Suprapubic skin (tissue), 4 donors: ENCODE measurements around the gene MAGI3. TPM values are rescaled to one million over a fixed set of nuclear protein-coding genes. Genes with fewer than 3 reads are reported as not detected.

Experiments used
- DNase-seq, 2 donors: peaks; one replicate each; pipeline ENCODE4 v3.0.0-alpha.2; 2019; ENCODE audit warnings: low spot score in 2 of 2
- H3K27ac ChIP-seq: fragments of 200-600 bp; sonication (generic); one replicate; pipeline ENCODE4 v1.5.1; 2019
- H3K27me3 ChIP-seq: fragments of 200-600 bp; sonication (generic); one replicate; pipeline ENCODE4 v1.5.1; 2019
- H3K36me3 ChIP-seq: fragments of 200-600 bp; sonication (generic); one replicate; pipeline ENCODE4 v1.5.1; 2019
- H3K4me1 ChIP-seq: fragments of 200-600 bp; sonication (generic); one replicate; pipeline ENCODE4 v1.5.1; 2019
- H3K4me3 ChIP-seq: fragments of 200-600 bp; sonication (generic); one replicate; pipeline ENCODE4 v1.5.1; 2019; ENCODE audit warnings: mild to moderate bottlenecking
- H3K9me3 ChIP-seq: fragments of 200-600 bp; sonication (generic); one replicate; pipeline ENCODE4 v1.5.1; 2019
- CTCF ChIP-seq, 2 donors: fragments of 200-600 bp in 1 of 2; fragments of 450-650 bp in 1 of 2; sonication (generic) in 1 of 2; IDR thresholded peaks; one replicate each; pipeline ENCODE4 v1.5.1; 2016 to 2019; ENCODE audit warnings: antibody characterized with exemption in 2 of 2, mild to moderate bottlenecking in 1 of 2, moderate library complexity in 1 of 2
- EP300 ChIP-seq: sonication (generic); formaldehyde crosslinking; IDR thresholded peaks from one replicate; pipeline ENCODE4 v1.6.1; 2017; ENCODE audit warnings: antibody characterized with exemption
- POLR2A ChIP-seq, 2 donors: fragments of 450-650 bp; IDR thresholded peaks; one replicate each; pipeline ENCODE4 v1.6.1; 2017; ENCODE audit warnings: antibody characterized with exemption in 2 of 2, mild to moderate bottlenecking in 2 of 2, moderate library complexity in 2 of 2
- POLR2AphosphoS5 ChIP-seq, 3 donors: sonication (generic); formaldehyde crosslinking; IDR thresholded peaks; one replicate each; pipeline ENCODE4 v1.6.1; 2017; ENCODE audit warnings: antibody characterized with exemption in 3 of 3
- WGBS: methylation state at CpG from one replicate; pipeline ENCODE4 v1.1.5; 2018; 5-methylcytosine and 5-hydroxymethylcytosine counted together
- total RNA-seq, 4 donors: library from RNA; depleted of rRNA; stranded (reverse); fragments of >200 nt; gene quantifications; one replicate each; pipeline ENCODE4 v1.1.0, GENCODE V29; 2016

Gene MAGI3
- total RNA-seq, 4 donors from 2014 or later, result 8.3 to 18.8 (median 10.7) TPM

- Histone ChIP-seq H3K27me3 (no peaks in the 10 kb centered on the region), H3K4me3 (no peak overlapping the region)
- 52% methylated on average over 3 of the region's 3 CpGs for WGBS
Measured at GRCh38 chr1:113396585-113396984, 6.3 kb downstream of the MAGI3 start.

GRCh38 chr1:113399062-113399583 lies 8.8 kb downstream of the MAGI3 start:
- Histone ChIP-seq H3K4me1 (peaks cover 7% of the 10 kb centered on the region), H3K27ac (no peak overlapping the region), H3K36me3 (no peaks in the 10 kb centered on the region), H3K4me3 (no peak overlapping the region), H3K9me3 (no peaks in the 10 kb centered on the region), H3K27me3 (no peaks in the 10 kb centered on the region)
- TF ChIP-seq CTCF (IDR thresholded peaks at IDR 0.05) (no peak), POLR2AphosphoS5 (IDR thresholded peaks at IDR 0.05) (no peak), EP300 (no peak), POLR2A (IDR thresholded peaks at IDR 0.05) (no peak)
- no peak for DNase-seq
- WGBS, result 79% methylated on average over 5 of the region's 5 CpGs

More at GRCh38 chr1:113396585-113396984, 6.3 kb downstream of the MAGI3 start:
- H3K36me3 ChIP-seq, result no peaks in the 10 kb centered on the region
- TF ChIP-seq EP300 (no peak), POLR2A (IDR thresholded peaks at IDR 0.05) (no peak), POLR2AphosphoS5 (IDR thresholded peaks at IDR 0.05) (no peak), CTCF (IDR thresholded peaks at IDR 0.05) (no peak)
- peaks cover 24% of the 10 kb centered on the region for H3K4me1 ChIP-seq
- H3K9me3 ChIP-seq, result no peaks in the 10 kb centered on the region
- DNase-seq, result no peak
- H3K27ac ChIP-seq, result no peak overlapping the region

- whole genome bisulfite sequencing, result 51% methylated on average over 4 of the region's 4 CpGs
- H3K27me3 ChIP-seq, result no peaks in the 10 kb centered on the region
- no peak for DNase-seq
Measured at GRCh38 chr1:113401067-113401466, 10.8 kb downstream of the MAGI3 start.

GRCh38 chr1:113401728-113402127 lies 11.4 kb downstream of the MAGI3 start:
- H3K27ac ChIP-seq, result no peak overlapping the region
- 87% methylated on average over 3 of the region's 3 CpGs for whole genome bisulfite sequencing
- no peak for DNase-seq
- H3K27me3 ChIP-seq, result no peaks in the 10 kb centered on the region
- TF ChIP-seq EP300 (no peak), CTCF (IDR thresholded peaks at IDR 0.05) (no peak), POLR2A (IDR thresholded peaks at IDR 0.05) (no peak), POLR2AphosphoS5 (IDR thresholded peaks at IDR 0.05) (no peak)
- H3K4me1 ChIP-seq, result peaks cover under 1% of the 10 kb centered on the region
- H3K36me3 ChIP-seq, result no peaks in the 10 kb centered on the region
- no peaks in the 10 kb centered on the region for H3K9me3 ChIP-seq
- no peak overlapping the region for H3K4me3 ChIP-seq

More at GRCh38 chr1:113401067-113401466, 10.8 kb downstream of the MAGI3 start:
- no peak for TF ChIP-seq CTCF (IDR thresholded peaks at IDR 0.05)
- TF ChIP-seq EP300, result no peak
- no peak for TF ChIP-seq POLR2AphosphoS5 (IDR thresholded peaks at IDR 0.05)
- no peak for TF ChIP-seq POLR2A (IDR thresholded peaks at IDR 0.05)
- no peaks in the 10 kb centered on the region for H3K36me3 ChIP-seq
- H3K4me1 ChIP-seq, result peaks cover 4% of the 10 kb centered on the region
- no peak overlapping the region for H3K4me3 ChIP-seq
- no peaks in the 10 kb centered on the region for H3K9me3 ChIP-seq
- H3K27ac ChIP-seq, result no peak overlapping the region

- Histone ChIP-seq H3K4me1 (no peaks in the 10 kb centered on the region), H3K9me3 (no peaks in the 10 kb centered on the region), H3K27ac (no peak overlapping the region), H3K4me3 (no peak overlapping the region), H3K36me3 (no peaks in the 10 kb centered on the region), H3K27me3 (no peaks in the 10 kb centered on the region)
- no peak for DNase-seq
- no CpG with 5 or more reads among the region's 1 CpG for WGBS
- TF ChIP-seq CTCF (IDR thresholded peaks at IDR 0.05) (no peak), POLR2A (IDR thresholded peaks at IDR 0.05) (no peak), POLR2AphosphoS5 (IDR thresholded peaks at IDR 0.05) (no peak), EP300 (no peak)
Measured at GRCh38 chr1:113403065-113403464, 12.8 kb downstream of the MAGI3 start.
